Measurements from ENCODE around the gene TNIP1. TPM values are rescaled to one million over a fixed set of nuclear protein-coding genes. Genes with fewer than 3 reads are reported as not detected.

TNIP1 gene
- total RNA-seq, 1 donor from 2014 or later, result 63.6 TPM

GRCh38 chr5:151118913-151119575, 38.2 kb upstream of the TNIP1 start:
- no peak for DNase-seq (ENCODE audit: extremely low spot score, unreplicated experiment)
- TF ChIP-seq CTCF (conservative IDR thresholded peaks at IDR 0.05), result no peak
- no peak overlapping the region for H3K4me3 Mint-ChIP-seq
- no peaks in the 10 kb centered on the region for H3K9me3 Mint-ChIP-seq
- H3K27ac Mint-ChIP-seq, result no peak overlapping the region
- H3K4me1 Mint-ChIP-seq (ENCODE audit: unreplicated experiment), result no peaks in the 10 kb centered on the region
- peaks cover 4% of the 10 kb centered on the region for H3K36me3 Mint-ChIP-seq
- H3K27me3 Mint-ChIP-seq, result no peaks in the 10 kb centered on the region

GRCh38 chr5:151115272-151115905, 34.6 kb upstream of the TNIP1 start:
- Mint-ChIP-seq H3K27me3 (no peaks in the 10 kb centered on the region), H3K4me3 (no peak overlapping the region), H3K9me3 (no peaks in the 10 kb centered on the region), H3K36me3 (peaks cover 8% of the 10 kb centered on the region), H3K4me1 (ENCODE audit: unreplicated experiment) (no peaks in the 10 kb centered on the region), H3K27ac (no peak overlapping the region)
- peak; percentile 93 for TF ChIP-seq CTCF (conservative IDR thresholded peaks at IDR 0.05)
- peak; percentile 79 for DNase-seq (ENCODE audit: extremely low spot score, unreplicated experiment)

GRCh38 chr5:151113651-151114050, 32.8 kb upstream of the TNIP1 start:
- peaks cover 4% of the 10 kb centered on the region for H3K36me3 Mint-ChIP-seq
- H3K4me3 Mint-ChIP-seq, result no peak overlapping the region
- no peaks in the 10 kb centered on the region for H3K4me1 Mint-ChIP-seq (ENCODE audit: unreplicated experiment)
- DNase-seq (ENCODE audit: extremely low spot score, unreplicated experiment), result no peak
- no peaks in the 10 kb centered on the region for H3K27me3 Mint-ChIP-seq
- TF ChIP-seq CTCF (conservative IDR thresholded peaks at IDR 0.05), result no peak
- H3K9me3 Mint-ChIP-seq, result no peaks in the 10 kb centered on the region
- H3K27ac Mint-ChIP-seq, result no peak overlapping the region

GRCh38 chr5:151110992-151111391, 30.2 kb upstream of the TNIP1 start:
- TF ChIP-seq CTCF (conservative IDR thresholded peaks at IDR 0.05), result no peak
- Mint-ChIP-seq H3K9me3 (no peaks in the 10 kb centered on the region), H3K36me3 (peaks cover 17% of the 10 kb centered on the region), H3K27ac (no peak overlapping the region), H3K4me3 (no peak overlapping the region), H3K27me3 (no peaks in the 10 kb centered on the region), H3K4me1 (ENCODE audit: unreplicated experiment) (no peaks in the 10 kb centered on the region)
- no peak for DNase-seq (ENCODE audit: extremely low spot score, unreplicated experiment)

GRCh38 chr5:151110122-151110681, 29.4 kb upstream of the TNIP1 start:
- H3K27ac Mint-ChIP-seq, result no peak overlapping the region
- no peaks in the 10 kb centered on the region for H3K27me3 Mint-ChIP-seq
- no peak overlapping the region for H3K4me3 Mint-ChIP-seq
- no peaks in the 10 kb centered on the region for H3K4me1 Mint-ChIP-seq (ENCODE audit: unreplicated experiment)
- peaks cover 17% of the 10 kb centered on the region for H3K36me3 Mint-ChIP-seq
- DNase-seq (ENCODE audit: extremely low spot score, unreplicated experiment), result no peak
- H3K9me3 Mint-ChIP-seq, result no peaks in the 10 kb centered on the region
- no peak for TF ChIP-seq CTCF (conservative IDR thresholded peaks at IDR 0.05)

Measured in type B pancreatic cell (in vitro differentiated cells).